Thyroid gland (tissue), 4 donors: ENCODE results near the gene TRPM2. TPM values are rescaled to one million over a fixed set of nuclear protein-coding genes. Genes with fewer than 3 reads are reported as not detected.

Experiments used
- DNase-seq, 2 donors: peaks; one replicate each; pipeline ENCODE4 v3.0.0-alpha.2; 2019
- H3K27ac ChIP-seq, 3 donors: fragments of 200-600 bp; sonication (generic); 1 replicate in 2 of 3; 2 replicates in 1 of 3; pipeline ENCODE4 v1.5.1; 2016 to 2019; ENCODE audit warnings: mild to moderate bottlenecking in 1 of 3, moderate library complexity in 1 of 3
- H3K27me3 ChIP-seq: fragments of 200-600 bp; sonication (generic); one replicate; pipeline ENCODE4 v1.5.1; 2019
- H3K36me3 ChIP-seq, 2 donors: fragments of 200-600 bp; sonication (generic); one replicate each; pipeline ENCODE4 v1.5.1; 2016 to 2019
- H3K4me1 ChIP-seq, 2 donors: fragments of 200-600 bp; sonication (generic); one replicate each; pipeline ENCODE4 v1.5.1; 2017 to 2019
- H3K4me3 ChIP-seq, 3 donors: fragments of 200-600 bp; sonication (generic); replicated peaks in 1 of 3; 1 replicate in 2 of 3; 2 replicates in 1 of 3; pipeline ENCODE4 v1.5.1; 2016; ENCODE audit warnings: mild to moderate bottlenecking in 1 of 3
- H3K9me3 ChIP-seq: fragments of 200-600 bp; sonication (generic); one replicate; pipeline ENCODE4 v1.5.1; 2017
- POLR2A ChIP-seq, 2 donors: fragments of 450-650 bp; IDR thresholded peaks; one replicate each; pipeline ENCODE4 v1.6.1; 2017; ENCODE audit warnings: antibody characterized with exemption in 2 of 2, mild to moderate bottlenecking in 2 of 2, moderate library complexity in 1 of 2
- WGBS, 2 donors: methylation state at CpG; one replicate each; pipeline ENCODE4 v1.1.5; 2017; 5-methylcytosine and 5-hydroxymethylcytosine counted together
- intact Hi-C: fragments of 100-400 bp; cut with DNase I; formaldehyde crosslinking; loops from one replicate; pipeline ENCODE4 v1.15.1; 2023
- total RNA-seq, 4 donors: library from RNA; depleted of rRNA; stranded (reverse); fragments of >200 nt; gene quantifications; one replicate each; pipeline ENCODE4 v1.2.3, GENCODE V29; 2016
- TF ChIP-seq, protein P1 (sequence below), 6 experiments: fragments of 200-600 bp in 3 of 6; fragments of 450-650 bp in 3 of 6; sonication (generic) in 3 of 6; IDR thresholded peaks; one replicate each; pipeline ENCODE4 v1.5.1; 2016 to 2019; ENCODE audit warnings: antibody characterized with exemption in 6 of 6, mild to moderate bottlenecking in 2 of 6, inconsistent platforms in 1 of 6, moderate library complexity in 1 of 6

TRPM2 gene
- total RNA-seq, 4 donors from 2014 or later = 0.67 to 2.6 (median 0.88) TPM

DNA sequence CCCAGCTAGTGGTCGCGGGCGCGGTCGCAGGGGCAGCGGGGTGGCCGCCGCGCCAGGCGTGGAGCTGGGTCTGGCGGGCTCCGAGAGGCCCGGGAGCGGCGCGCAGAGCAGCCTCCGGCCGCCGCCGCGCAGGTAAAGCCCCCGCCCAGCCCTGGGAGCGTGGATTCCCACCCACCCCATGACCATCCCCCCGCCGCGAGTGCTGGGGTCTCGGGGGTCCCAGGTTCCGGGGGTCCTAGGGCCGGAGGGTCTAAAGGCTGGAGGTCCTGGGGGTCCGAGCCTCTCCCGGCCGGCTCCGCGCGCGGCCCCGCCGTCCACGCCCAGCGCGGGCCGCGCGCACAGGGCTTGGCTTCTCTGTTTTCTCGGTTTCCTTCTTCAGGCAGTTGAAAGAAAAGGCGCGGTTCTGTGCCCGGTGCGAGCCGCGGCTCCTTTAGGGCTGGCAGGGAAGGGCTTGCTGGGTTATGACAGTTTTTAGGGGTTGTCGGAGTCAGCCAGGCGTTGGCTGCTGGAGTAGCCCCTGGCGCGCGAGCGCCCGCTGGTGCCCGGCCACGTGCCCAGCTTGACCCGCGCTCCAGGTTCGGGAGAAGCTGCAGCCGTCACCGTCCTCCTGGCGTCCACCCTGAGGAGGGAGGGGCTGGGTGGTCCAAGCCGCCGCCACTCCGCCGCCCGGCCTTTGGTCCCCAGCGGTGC lies 102.2 kb downstream of the TRPM2 start:
- Histone ChIP-seq H3K9me3 (no peaks in the 10 kb centered on the region), H3K4me1 (peaks cover 0 to 9% of the 10 kb centered on the region in 2 donors), H3K27me3 (no peaks in the 10 kb centered on the region), H3K36me3 (no peaks in the 10 kb centered on the region), H3K4me3 (peak overlapping the region in 2 of 3 donors; percentile 36 to 44), H3K27ac (no peak overlapping the region)
- 0% methylated on average over 2 of the region's 72 CpGs; no CpG with 5 or more reads in 1 of the 2 donors for WGBS, 2 donors
- intact Hi-C loops = no loop called here
- no peak for TF ChIP-seq POLR2A (IDR thresholded peaks at IDR 0.05)
- TF ChIP-seq, protein P1, sequence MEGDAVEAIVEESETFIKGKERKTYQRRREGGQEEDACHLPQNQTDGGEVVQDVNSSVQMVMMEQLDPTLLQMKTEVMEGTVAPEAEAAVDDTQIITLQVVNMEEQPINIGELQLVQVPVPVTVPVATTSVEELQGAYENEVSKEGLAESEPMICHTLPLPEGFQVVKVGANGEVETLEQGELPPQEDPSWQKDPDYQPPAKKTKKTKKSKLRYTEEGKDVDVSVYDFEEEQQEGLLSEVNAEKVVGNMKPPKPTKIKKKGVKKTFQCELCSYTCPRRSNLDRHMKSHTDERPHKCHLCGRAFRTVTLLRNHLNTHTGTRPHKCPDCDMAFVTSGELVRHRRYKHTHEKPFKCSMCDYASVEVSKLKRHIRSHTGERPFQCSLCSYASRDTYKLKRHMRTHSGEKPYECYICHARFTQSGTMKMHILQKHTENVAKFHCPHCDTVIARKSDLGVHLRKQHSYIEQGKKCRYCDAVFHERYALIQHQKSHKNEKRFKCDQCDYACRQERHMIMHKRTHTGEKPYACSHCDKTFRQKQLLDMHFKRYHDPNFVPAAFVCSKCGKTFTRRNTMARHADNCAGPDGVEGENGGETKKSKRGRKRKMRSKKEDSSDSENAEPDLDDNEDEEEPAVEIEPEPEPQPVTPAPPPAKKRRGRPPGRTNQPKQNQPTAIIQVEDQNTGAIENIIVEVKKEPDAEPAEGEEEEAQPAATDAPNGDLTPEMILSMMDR (IDR thresholded peaks at IDR 0.05) = no peak
- peak; percentile 16 to 28 for DNase-seq

DNA sequence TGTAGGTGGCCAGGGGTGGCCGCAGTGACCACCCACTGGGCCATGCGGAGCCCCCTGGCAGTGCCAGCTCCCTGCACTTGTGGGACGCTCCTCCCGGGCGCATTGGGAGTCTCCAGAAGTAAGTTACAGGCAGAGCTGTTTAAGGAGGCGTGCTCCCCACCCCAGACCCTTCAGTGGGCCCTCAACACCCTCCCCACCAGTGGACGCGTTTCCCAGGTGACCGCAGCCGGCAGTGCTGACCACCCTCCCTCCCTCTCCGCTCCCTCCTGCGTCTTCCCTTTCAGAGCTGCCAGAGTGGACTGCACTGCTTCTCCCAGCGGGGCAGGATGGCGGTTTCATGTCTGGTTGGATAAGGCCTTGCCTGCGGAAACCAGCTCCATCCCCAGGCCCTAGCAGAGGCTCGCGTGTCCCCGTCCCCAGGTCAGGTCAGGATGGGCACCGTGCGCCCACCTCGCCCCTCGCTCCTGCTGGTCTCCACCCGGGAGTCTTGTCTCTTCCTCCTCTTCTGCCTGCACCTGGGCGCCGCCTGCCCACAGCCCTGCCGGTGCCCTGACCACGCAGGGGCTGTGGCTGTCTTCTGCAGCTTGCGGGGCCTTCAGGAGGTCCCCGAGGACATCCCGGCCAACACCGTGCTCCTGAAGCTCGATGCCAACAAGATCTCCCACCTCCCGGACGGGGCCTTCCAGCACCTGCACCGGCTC lies 102.9 kb downstream of the TRPM2 start:
- WGBS, 2 donors = 82 to 86% methylated on average over 27 to 33 of the region's 35 CpGs
- DNase-seq = no peak
- intact Hi-C loops = no loop called here
- H3K4me3 ChIP-seq = peak overlapping the region in 1 of 3 donors; percentile 36
- no peaks in the 10 kb centered on the region for H3K36me3 ChIP-seq
- no peak for TF ChIP-seq POLR2A (IDR thresholded peaks at IDR 0.05)
- TF ChIP-seq, protein P1 (IDR thresholded peaks at IDR 0.05) = no peak
- H3K4me1 ChIP-seq = peaks cover 0 to 9% of the 10 kb centered on the region in 2 donors
- H3K27ac ChIP-seq = no peak overlapping the region
- no peaks in the 10 kb centered on the region for H3K9me3 ChIP-seq
- no peaks in the 10 kb centered on the region for H3K27me3 ChIP-seq

DNA sequence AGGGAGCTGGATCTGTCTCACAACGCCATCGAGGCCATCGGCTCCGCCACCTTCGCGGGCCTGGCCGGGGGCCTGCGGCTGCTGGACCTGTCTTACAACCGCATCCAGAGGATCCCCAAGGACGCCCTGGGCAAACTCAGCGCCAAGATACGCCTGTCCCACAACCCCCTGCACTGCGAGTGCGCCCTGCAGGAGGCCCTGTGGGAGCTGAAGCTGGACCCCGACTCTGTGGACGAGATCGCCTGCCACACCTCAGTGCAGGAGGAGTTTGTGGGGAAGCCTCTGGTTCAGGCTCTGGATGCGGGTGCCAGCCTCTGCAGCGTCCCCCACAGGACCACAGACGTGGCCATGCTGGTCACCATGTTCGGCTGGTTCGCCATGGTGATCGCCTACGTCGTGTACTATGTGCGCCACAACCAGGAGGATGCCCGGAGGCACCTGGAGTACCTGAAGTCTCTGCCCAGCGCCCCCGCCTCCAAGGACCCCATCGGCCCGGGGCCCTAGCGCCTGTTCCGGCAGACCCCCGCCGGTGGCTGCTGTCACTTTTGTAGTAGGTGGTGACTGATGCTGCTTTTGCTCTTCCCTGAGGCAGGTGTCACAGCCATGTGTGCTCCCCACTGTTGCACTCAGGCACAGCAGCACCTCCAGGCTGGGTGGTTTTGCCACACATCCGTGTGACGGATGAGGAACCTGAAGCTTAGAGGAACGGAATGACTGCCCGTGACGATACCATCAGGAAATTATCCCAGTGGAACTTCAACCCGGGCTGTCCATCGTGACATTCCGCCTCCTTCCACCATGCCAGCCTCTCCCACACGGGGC lies 103.7 kb downstream of the TRPM2 start:
- no peak for DNase-seq
- WGBS, 2 donors = 95 to 98% methylated on average over 30 to 40 of the region's 44 CpGs
- Histone ChIP-seq H3K4me1 (peaks cover 0 to 9% of the 10 kb centered on the region in 2 donors), H3K36me3 (no peaks in the 10 kb centered on the region), H3K27me3 (no peaks in the 10 kb centered on the region), H3K27ac (no peak overlapping the region), H3K4me3 (no peak overlapping the region), H3K9me3 (no peaks in the 10 kb centered on the region)
- intact Hi-C loops = no loop called here
- TF ChIP-seq POLR2A (IDR thresholded peaks at IDR 0.05) = no peak
- TF ChIP-seq, protein P1 (IDR thresholded peaks at IDR 0.05) = no peak

DNA sequence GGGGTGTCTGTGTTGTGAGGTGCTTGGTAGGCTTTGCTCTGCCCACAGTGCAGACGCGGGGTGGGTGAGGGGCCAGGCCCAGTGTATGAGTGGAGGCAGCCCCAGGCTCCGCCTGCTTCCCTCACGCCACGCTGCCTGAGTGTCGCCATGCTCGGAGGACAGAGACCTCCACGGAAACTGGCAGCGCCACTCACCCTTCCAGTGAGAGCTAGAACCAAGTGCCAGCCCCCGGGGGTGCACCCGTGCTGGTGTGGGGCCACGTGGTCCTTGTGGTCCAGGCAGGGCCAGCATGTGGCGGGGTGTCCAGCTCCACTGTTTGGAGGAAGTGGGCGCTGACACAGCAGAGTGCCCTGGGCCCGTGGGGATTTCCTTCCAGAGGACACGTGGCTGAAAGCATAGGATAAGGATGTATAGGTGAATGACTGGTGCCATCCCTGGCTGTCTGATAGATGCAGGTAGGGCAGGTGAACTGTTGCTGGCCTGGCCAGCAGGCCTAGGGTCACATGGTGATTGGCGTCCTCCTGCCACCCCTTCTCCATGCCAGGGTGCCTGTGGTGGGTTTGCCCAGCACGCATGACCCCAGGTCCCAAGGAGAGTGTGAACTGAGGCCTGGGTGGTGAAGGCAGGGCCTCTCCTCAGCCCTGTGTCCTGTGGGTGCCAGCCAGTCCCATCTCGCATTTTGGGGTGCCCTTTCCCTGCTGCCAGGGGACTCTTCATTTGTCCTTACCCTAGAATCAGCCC lies 105.7 kb downstream of the TRPM2 start:
- Histone ChIP-seq H3K4me3 (no peak overlapping the region), H3K27ac (no peak overlapping the region), H3K36me3 (no peaks in the 10 kb centered on the region), H3K9me3 (no peaks in the 10 kb centered on the region), H3K4me1 (peaks cover 3 to 14% of the 10 kb centered on the region in 2 donors), H3K27me3 (no peaks in the 10 kb centered on the region)
- no peak for DNase-seq
- TF ChIP-seq POLR2A (IDR thresholded peaks at IDR 0.05) = no peak
- TF ChIP-seq, protein P1 (IDR thresholded peaks at IDR 0.05) = no peak
- intact Hi-C loops = no loop called here
- 88 to 92% methylated on average over 17 to 18 of the region's 19 CpGs for WGBS, 2 donors
